Stimulated activated CD4-positive, alpha-beta T cell treated with anti-CD3 and anti-CD28 coated beads, Interleukin-4, amount 100 ng/mL, for 24 hours (primary cell): ENCODE measurements around the gene SH3PXD2A.

Experiments used
- DNase-seq: peaks from one replicate; pipeline ENCODE4 v3.0.0-alpha.2; 2020

SH3PXD2A gene

DNA sequence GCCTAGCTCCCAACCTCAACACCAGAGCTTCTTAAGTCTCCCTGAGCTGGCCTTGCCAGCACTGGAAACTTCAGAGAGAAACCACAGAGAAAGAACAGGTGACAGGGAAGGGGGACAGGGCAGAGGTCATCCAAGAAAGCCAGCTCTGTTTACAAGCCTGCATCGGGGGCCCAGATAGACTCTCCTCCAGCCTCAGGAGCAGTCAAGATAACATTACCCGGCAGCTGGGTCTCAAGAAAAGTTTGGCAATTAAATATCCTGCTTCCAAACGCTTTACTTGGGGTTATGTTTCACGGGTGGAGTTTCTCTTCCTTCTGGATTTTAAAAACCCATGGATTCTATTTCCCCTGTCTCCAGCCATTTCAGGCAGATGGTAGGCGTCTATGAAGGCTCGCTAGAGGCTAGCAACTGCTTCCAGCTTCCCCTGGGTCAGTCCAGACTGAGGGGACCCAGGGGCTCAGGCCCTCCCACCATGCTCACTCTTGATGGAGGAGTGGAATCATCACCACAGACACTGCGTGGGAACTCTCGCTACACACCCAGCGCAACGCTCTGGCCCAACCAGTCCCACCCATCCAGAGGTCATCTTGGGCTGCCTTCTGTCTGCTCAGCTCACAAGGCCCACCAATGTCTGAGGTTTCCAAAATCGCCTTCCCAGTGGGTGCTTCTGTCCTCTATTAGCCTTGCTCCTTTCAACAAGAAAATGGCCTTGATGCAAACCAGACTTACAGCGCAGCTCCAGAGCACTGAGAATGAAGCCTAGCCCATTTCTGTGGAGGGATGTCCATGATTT, 48.8 kb downstream of the SH3PXD2A start:
- DNase-seq, result no peak

DNA sequence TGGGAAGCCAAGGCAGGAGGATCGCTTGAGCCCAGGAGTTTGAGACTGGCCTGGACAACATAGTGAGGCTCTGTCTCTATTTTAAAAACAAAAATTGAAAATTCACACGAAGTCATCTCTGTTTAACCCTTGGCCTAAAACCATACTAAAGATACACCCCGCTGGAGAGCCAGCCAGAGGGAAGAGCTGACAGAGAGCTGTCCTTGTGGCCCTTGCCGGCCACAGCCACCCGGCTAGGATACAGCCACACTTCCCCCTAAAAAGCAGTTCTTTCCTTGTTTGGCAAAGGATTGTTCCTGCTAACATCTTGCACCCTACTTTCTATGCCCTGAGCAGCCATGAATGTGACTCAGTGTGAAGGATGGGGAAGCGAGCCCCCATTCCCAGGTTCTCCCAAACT, 49.6 kb downstream of the SH3PXD2A start:
- no peak for DNase-seq

DNA sequence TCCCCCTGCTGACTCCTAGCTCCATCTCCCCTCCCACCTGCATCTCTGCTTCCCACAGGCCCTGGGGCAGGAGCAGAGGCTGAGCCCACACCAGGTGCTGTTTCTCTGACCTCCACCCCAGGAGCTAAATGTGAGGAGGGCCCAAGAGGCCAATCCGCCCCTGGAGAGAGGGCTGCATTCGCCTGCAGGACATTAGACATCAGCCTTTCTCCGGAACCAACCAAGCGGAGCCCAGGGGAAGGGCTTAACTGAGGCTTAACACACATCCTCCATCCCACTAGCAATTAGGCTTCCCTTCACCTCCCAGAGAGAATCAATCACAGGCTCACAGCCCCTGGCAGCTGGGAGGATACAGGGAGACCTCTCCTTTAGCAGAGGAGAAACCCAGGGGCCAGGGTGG, 50.5 kb downstream of the SH3PXD2A start:
- DNase-seq, result no peak

DNA sequence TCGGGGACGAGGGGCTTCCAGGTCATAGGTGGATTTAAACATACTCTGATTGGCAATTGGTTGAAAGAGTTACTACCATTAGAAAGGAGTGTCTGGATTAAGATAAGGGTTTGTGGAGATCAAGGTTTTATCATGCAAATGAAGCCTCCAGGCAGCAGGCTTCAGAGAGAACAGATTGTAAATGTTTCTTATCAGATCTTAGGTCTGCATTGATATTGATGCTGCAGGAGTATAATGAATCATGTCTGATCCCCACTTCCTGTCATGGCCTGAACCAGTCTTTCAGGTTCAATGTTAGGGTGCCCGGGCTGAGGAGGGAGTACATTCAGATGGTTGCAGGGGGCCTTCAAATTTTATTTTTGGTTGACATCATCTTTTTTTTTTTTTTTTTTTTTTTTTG, 51.4 kb downstream of the SH3PXD2A start:
- peak; percentile 20 for DNase-seq

DNA sequence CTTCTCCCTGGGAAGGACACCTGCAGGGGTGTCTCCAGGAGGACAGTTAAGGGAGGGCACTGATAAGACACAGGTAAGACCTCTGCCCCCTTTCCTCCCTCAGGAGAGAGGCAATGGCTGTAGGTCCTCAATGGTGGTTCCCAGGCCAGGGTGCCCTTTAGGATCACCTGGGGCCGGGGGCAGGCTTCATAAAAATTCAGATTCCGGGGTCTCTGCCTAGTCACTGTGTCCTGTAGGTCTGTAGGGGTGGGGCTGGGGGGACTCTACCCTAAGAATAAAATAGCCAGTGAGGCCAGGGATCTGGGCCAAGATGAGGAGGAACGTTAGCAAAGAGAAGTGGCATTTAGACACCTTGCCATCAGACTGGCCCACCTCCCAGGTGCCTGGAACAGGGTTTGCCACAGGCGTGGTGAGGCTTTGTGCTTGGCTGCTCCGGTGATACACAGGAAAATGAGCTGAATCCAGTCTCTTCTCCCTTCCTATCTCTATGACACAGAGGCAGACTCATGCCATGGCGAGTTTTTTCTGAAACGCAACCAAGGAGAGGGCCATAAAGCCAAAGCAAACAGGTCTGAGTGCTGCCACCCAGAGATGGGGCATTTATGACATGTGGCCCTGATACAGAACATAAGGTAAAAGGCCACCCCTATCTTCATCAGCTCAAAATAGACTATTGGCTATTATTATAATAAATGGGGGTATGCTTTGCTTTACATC, 52.6 kb downstream of the SH3PXD2A start:
- no peak for DNase-seq

DNA sequence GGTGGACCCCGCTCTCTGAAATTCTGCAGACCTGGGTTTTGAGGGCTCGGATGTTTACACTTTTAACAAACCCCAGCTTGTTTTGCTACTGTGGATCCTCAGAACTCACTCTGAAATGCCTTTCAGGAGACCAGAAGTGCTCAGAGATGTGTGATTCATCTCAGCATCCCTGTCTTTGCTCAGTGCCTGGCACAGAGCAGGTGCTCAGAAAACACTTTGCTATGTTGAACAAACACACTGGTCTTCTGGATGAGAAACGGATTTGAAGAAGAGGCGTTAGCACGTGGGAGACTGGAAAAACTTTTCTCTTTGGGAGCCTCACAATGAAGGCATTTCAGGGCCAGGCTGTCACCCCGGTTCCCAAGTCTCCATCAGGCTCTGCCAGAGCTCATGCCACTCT, 53.3 kb downstream of the SH3PXD2A start:
- no peak for DNase-seq

DNA sequence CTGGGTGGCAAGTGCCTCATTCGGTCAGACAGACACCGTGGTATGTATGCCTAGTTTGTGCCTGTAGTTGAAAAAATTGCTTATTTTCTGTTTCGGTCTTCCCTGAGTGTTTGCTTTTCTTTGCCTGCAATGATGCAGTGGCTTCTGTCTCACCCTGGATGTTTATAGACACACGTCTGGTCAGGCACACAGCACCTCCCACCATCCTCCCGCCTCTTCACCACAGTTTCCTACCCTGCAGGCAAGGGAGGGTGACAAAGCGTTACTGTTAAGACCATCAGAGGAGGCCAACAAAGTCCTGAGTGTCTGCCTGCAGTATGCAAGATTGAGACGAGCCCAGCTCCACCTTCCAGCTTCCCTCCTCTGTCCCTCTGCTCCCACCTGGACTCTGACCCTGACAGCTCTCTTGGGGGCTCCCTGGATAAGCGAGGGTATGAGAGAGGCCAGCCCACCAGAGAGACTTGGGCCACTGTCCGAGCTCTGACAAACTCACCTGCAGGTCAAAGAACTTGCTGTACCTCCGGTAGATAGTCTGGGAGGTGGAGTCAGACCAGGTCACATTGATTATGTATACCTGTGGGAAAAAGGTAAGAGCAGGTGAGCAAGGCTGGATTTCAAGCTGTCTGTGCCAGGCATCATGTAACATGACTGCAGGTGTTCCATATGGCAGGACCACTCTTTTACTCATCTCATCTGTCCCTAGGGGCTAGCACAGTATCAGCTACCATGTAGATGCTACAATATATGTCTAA, 54.4 kb downstream of the SH3PXD2A start:
- DNase-seq, result peak; percentile 32

DNA sequence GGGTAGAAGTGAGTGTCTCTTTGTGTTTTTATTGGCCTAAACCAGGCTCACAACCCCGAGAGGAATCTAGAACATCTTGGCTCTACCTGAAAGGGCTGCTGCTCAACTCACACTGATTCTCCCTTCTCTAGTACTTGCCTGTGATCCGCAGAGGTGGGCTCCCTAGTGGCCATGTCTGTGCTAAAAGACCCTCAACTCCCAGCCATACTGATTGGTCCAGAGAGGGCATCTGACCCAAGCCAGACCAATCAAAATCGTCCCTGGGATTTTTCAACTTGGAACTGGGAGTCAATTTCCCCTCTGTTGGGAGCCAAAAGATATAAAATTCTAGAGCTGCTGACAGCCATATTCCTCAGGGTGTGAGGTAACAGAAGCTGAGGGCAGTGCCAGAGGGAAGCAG, 55.3 kb downstream of the SH3PXD2A start:
- no peak for DNase-seq

DNA sequence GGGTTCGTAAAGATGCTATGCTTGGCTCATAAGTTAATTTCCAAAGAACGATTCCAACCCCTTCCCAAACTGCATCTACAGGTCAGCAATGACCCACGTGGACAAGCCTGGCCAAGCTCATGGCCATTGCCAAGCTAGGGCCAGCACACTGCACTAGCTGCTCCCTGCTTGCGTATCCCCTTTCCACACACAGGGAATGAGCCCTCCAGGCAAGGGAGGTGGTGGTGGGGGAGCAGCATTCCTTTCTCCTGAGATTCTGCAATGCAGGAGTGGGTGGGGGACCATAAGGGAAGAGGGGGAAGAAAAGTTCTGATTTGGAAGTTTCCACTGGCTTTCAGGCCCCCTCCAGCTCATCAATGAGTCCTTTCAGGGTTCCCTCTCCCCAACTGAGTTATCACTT, 56.0 kb downstream of the SH3PXD2A start:
- no peak for DNase-seq

DNA sequence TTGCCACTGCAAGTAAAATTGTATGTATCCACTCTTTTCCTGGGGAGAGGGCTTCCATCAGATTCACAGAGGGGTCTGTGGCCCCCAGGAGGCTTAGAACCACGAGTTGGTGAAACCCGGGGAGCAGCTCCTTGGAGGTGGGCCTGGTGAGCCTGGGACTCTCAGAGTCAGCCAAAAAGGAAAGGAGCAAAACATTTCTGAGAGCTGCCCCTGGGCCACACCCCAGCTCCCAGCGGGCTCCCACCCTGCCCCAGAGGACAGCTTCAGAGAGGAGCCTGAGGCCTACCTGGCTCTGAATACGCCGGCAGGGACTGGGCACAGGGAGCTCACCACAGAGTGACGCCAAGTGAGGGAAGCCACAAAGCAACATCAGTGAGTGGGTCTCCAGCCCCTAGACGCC, 56.9 kb downstream of the SH3PXD2A start:
- no peak for DNase-seq

DNA sequence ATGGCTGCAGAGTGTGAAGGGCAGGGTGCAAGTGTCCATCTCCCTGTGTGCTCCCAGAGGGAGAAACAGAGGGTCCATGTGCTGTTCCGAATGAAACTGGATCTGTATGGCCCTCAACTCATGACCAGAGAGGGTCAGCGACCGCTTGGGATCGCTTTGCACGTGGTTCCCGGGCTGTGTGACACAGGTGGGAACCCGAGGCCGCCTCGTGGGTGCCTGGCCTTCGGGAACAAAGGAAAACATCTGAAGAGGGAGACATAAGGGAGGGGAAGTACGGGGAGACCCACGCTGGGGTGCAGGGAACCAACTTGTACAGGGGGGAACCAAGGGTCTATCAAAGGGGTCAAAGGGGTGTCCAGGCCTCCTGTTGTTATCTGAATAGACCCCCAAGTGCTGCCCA, 57.5 kb downstream of the SH3PXD2A start:
- DNase-seq, result no peak

DNA sequence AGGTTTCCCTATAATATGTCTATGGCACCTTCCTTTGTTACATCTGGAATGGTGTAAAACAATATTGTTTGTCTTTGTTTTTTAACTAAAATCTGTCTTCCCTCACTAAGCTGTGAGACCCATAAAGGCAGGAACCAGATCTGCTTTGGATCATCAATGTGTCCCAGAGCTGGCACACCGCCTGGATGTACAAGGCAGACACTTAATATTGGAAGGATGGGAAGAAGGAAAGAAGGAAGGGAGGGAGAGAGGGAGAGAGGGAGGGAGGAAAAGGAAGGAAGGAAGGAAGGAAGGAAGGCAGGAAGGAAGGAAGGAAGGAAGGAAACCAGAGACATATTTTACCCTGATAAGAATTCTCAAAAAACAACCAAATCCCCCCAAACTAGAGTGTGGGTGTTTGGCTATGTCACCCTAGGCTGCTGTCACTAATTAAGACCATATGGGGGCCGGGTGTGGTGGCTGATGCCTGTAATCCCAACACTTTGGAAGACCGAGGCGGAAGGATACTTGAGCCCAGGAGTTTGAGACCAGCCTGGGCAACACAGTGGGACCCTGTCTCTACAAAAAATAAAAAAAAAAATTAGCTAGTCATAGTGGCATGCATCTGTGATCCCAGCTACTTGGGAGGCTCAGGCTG, 59.6 kb downstream of the SH3PXD2A start:
- no peak for DNase-seq

DNA sequence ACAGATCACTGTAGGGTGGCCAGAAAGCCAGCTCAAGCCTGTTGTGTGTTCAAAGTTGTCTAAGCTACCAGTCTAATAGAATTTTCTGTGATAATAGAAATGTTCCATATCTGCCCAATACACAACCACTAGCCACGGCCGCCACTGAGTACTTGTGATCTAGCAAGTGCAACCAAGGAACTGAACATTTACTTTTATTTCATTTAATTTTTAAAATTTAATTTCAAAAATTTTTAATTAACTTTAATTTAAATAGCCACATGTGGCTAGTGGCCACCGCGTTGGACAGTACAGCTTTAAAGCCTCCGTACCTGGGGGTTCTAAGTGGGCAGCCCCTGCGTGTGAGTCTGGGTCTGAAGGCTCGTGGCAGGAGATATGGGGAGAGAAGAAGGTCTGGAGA, 60.4 kb downstream of the SH3PXD2A start:
- no peak for DNase-seq

DNA sequence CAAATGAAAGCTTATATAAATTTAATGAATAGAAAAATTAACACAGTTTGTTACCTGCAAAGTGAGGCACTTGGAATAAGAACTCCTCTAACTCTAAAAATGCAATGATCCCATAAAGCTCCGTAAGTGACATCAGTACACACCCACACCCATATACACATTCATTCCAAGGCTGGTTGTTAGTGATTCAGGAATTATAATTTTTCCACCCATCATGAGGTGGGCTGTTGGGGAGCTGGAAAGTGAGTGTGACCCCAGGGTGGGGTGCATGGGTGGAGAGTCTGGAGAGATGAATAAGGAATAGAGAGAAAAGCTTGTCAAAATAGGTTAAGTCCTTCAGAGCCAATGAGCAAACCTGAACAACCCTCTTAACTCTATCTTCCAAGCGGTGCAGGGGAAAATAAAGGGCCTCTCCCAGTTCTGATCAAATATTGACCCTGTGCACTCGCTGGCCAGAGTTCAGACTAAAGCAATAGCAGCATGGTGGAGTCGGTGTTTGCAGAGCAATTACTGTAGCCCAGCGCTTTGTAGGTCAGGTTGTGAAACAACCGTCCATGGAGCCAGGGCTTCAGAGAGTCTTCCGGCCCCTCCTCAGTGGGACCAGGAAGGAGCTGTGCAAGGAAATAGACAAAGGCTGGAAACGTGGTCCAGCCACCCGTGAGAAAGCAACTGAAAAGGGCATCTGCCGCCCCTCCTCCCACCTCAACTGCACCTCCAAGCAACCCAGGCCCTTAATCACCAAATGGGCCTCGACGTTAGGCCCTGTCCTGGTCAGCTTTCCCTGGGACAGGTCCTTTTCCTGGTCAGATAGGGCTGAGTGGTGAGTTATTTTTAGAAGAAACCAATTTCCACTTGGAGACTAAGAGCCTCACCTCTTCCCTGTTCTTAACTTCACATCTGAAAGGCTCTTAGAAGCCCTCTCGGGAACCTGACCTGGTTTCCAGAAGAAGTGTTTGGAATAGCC, 61.2 kb downstream of the SH3PXD2A start:
- no peak for DNase-seq

DNA sequence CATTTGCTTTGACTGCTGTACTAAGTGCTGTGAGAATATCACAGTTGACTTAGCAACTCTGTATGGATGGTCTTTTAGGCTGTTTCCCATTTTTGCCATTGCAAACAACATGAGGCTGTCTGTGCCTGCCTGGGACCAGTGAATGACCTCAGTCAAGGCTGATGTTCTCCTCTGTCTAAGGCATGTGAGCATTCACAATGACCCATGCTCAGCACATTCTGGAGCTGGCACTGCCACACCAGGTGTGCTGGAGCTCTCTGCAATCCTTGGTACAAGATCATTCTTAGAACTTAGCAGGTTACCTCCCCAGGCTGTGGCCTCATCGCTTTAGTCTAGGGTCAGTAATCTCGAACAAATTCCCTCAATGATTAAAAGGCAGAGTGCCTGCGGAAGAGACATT, 61.9 kb downstream of the SH3PXD2A start:
- DNase-seq, result no peak

DNA sequence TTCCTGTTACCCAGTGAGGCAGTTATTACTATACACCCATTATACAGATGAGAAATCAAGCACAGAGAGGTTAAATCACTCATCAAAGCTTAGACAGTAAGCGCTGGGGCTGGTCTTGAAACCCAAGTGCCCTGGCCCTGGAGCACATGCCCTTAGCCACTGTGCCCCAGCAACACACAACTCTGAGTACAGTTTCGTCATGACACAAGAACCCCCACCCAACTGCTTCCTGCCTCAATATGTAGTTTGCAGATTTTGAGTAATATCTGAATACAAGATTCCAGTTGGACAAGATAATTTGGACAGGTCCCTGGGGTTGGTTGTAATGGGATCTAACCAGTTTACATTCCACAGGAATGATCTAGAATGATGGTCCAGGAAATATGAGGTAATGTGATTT, 62.8 kb downstream of the SH3PXD2A start:
- no peak for DNase-seq

DNA sequence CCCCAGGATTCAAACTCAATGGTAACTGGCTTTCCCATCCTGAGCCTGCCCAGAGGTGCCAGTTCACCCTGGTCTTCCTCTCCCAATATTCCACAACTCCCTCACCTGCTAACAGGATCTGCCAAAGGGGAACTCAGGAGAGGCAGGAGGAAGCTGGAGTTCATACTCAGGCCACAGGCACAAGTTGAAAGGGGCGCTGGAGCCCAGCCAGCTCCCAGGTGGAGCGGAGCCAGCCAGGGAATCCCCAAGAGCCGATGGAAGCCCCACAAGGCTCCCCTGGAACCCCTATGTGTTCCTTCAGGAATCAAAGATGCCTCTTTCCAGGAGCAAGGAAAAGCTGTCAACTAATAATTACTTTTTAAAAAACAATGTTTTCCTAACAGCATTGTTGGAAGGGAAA, 63.5 kb downstream of the SH3PXD2A start:
- no peak for DNase-seq

DNA sequence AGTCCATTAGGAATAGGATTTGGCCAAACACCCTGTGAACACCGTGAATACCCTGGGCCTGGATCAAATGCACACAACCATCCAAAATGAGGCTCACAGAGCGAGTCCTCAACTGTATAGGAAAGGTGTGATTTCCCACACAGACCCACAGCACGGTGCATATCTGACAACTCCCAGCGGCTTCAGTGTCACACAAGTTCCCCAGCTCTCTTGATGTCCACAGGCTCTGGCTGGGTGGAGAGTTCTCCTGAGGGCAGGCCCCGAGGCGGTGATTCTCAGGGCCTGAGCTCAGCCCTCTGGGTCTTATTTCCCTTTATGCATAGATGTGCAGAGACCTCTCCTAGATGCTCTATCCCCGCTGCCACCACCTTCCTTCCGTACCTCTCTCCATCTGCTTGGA, 64.1 kb downstream of the SH3PXD2A start:
- DNase-seq, result no peak

DNA sequence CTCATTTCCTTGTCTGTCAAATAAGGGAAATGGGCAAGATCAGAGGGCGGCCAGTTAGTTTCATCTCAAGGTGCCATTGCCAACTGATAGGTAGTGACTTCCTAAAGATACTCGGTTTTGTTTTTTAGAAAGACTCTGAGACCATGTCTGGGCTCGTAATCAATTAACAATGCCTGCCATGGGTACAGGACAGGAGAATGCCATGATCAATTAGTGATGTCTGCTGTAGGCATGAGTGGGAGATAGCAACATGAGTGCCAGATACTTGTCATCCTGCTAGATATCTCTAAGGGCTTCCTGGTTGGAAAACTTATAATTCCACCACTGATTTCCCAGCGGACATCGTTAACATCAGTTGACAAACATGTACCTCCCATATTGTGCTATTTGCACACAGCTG, 64.8 kb downstream of the SH3PXD2A start:
- DNase-seq, result no peak

DNA sequence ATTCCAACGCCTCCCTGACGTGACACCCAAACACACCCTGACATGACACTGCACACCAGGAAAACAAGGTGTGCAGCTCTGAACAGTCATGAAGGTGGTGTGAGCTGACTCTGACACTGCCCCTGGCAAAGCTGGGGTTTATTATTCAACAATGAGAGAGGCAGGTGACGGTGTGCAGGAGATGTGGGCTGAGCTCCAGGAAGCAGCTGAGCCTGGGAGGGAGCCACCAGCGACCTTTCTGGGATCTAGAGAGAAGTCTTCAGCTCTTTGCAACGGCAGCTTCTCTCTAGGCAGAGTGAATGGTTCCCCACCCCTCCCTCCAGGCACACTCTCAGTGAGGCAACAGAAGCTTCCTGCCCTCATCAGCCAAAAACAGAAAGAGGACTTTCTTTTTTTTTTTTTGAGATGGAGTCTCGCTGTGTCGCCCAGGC, 65.6 kb downstream of the SH3PXD2A start:
- DNase-seq, result no peak

DNA sequence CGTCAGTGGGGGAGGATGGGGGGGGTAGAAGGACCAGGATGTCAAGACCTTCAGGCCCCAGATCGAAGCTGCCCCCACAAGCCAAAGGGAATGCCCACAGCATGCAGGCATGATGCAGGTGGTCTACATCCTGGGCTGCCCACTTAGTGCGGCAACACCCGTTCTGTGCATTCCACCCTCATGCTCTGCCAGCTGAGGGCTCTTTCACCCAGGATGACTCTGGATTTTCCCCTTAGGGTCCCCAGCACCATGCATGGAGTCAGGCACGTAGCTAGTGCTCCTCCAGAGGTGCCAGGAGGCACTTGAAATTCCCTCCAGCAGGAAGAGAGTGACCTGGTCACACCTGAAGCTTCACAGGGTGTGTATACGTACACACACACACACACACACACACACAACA, 66.2 kb downstream of the SH3PXD2A start:
- no peak for DNase-seq

DNA sequence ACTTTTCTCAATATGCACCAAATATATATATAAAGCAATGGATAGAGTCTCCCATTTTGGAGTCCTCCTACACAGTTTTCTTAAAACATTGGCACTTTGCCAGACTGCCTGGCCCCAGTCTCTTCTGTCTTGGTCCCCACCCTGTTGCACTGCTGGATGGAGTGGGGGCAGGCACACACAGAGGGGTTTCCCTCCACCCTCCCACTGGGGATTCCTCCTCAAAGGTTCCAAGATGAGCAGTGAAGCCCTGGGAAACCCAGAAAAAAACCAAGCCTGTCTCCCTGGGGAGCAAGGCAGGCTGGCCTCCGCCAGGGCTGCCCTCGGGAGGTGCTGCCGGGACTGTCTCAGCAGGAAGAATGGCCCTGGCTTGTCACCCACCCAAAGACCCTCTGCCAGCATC, 68.0 kb downstream of the SH3PXD2A start:
- DNase-seq, result no peak
